Gastrocnemius medialis (tissue), 4 donors: Measurements from ENCODE around the gene EPS15.

Experiments
- POLR2A ChIP-seq, 2 donors: fragments of 450-650 bp; IDR thresholded peaks; one replicate each; pipeline ENCODE4 v1.6.1; 2017; ENCODE audit warnings: antibody characterized with exemption in 2 of 2, mild to moderate bottlenecking in 2 of 2, moderate library complexity in 2 of 2
- TF ChIP-seq, protein P1 (sequence below), 5 experiments: fragments of 450-650 bp in 3 of 5; fragments of 200-600 bp in 2 of 5; sonication (generic) in 2 of 5; IDR thresholded peaks in 4 of 5; conservative IDR thresholded peaks in 1 of 5; 1 replicate in 4 of 5; 2 replicates in 1 of 5; pipeline ENCODE4 v1.5.1; 2016 to 2019; ENCODE audit warnings: antibody characterized with exemption in 5 of 5, mild to moderate bottlenecking in 3 of 5, moderate library complexity in 3 of 5

DNA sequence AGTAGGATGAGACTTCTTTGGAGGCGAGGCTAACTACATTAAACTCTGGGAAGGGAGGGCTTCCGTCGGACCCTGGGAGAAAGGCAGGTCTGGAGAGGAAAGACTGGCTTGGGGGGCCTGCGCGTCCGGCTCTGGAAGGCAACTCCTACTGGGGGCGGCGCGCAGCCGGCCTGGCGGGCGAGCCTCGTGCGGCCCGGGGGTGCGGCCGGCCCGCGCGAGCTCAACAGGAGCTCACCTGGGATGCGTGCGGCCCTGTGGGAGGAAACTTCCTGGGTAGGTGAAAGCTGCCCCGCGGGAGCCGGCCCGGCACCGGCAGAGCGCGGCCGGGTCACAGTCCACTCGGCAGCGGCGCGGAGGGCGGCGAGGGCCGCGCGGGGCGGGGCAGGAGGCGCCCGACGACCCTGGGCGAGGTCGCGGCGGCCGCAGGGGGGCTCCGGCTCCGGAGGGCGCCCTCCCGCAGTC lies 449 bp downstream of the EPS15 start:
- TF ChIP-seq, protein P1, sequence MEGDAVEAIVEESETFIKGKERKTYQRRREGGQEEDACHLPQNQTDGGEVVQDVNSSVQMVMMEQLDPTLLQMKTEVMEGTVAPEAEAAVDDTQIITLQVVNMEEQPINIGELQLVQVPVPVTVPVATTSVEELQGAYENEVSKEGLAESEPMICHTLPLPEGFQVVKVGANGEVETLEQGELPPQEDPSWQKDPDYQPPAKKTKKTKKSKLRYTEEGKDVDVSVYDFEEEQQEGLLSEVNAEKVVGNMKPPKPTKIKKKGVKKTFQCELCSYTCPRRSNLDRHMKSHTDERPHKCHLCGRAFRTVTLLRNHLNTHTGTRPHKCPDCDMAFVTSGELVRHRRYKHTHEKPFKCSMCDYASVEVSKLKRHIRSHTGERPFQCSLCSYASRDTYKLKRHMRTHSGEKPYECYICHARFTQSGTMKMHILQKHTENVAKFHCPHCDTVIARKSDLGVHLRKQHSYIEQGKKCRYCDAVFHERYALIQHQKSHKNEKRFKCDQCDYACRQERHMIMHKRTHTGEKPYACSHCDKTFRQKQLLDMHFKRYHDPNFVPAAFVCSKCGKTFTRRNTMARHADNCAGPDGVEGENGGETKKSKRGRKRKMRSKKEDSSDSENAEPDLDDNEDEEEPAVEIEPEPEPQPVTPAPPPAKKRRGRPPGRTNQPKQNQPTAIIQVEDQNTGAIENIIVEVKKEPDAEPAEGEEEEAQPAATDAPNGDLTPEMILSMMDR (IDR thresholded peaks at IDR 0.05 in 4 of 5, conservative IDR thresholded peaks at IDR 0.05 in 1 of 5): no peak
- no peak for TF ChIP-seq POLR2A (IDR thresholded peaks at IDR 0.05)
